Hepatocyte (in vitro differentiated cells): ENCODE results near the gene TTLL12. TPM values are rescaled to one million over a fixed set of nuclear protein-coding genes. Genes with fewer than 3 reads are reported as not detected.

Experiments used
- DNase-seq: peaks from one replicate; pipeline ENCODE4 v3.0.0-alpha.2; 2016; ENCODE audit warnings: low spot score
- H2AFZ ChIP-seq: fragments of 200-600 bp; sonication (generic); 2 replicates; pipeline ENCODE4 v1.6.0; 2016; ENCODE audit warnings: antibody characterized with exemption, mild to moderate bottlenecking
- H3K27ac ChIP-seq: fragments of 200-600 bp; sonication (generic); 2 replicates; pipeline ENCODE4 v1.5.1; 2016; ENCODE audit warnings: mild to moderate bottlenecking
- H3K27me3 ChIP-seq: fragments of 200-600 bp; sonication (generic); 2 replicates; pipeline ENCODE4 v1.6.1; 2016
- H3K36me3 ChIP-seq: fragments of 200-600 bp; sonication (generic); replicated peaks from 2 replicates; pipeline ENCODE4 v1.5.1; 2016; ENCODE audit warnings: low read depth; ENCODE audit not compliant: insufficient read depth
- H3K4me1 ChIP-seq: fragments of 200-600 bp; sonication (generic); 2 replicates; pipeline ENCODE4 v1.5.1; 2016; ENCODE audit warnings: mild to moderate bottlenecking, moderate library complexity; ENCODE audit not compliant: insufficient read depth
- H3K4me2 ChIP-seq: fragments of 200-600 bp; sonication (generic); 2 replicates; pipeline ENCODE4 v1.6.0; 2016
- H3K4me3 ChIP-seq: fragments of 200-600 bp; sonication (generic); 2 replicates; pipeline ENCODE4 v1.5.1; 2016; ENCODE audit warnings: mild to moderate bottlenecking
- H3K79me2 ChIP-seq: fragments of 200-600 bp; sonication (generic); 2 replicates; pipeline ENCODE4 v1.6.0; 2017; ENCODE audit warnings: mild to moderate bottlenecking
- H3K9me2 ChIP-seq: fragments of 200-600 bp; sonication (generic); replicated peaks from 2 replicates; pipeline ENCODE4 v1.6.0; 2017; ENCODE audit warnings: mild to moderate bottlenecking; ENCODE audit not compliant: insufficient read depth
- H3K9me3 ChIP-seq: fragments of 200-600 bp; sonication (generic); 2 replicates; pipeline ENCODE4 v1.5.1; 2016; ENCODE audit warnings: low read depth, mild to moderate bottlenecking
- H4K20me1 ChIP-seq: fragments of 200-600 bp; sonication (generic); 2 replicates; pipeline ENCODE4 v1.6.0; 2016; ENCODE audit warnings: mild to moderate bottlenecking; ENCODE audit not compliant: insufficient read depth, poor library complexity, severe bottlenecking
- CTCF ChIP-seq: fragments of 200-600 bp; sonication (generic); IDR thresholded peaks from 2 replicates; pipeline ENCODE4 v1.5.1; 2016; ENCODE audit warnings: antibody characterized with exemption, mild to moderate bottlenecking; ENCODE audit not compliant: poor library complexity
- EZH2 ChIP-seq: fragments of 200-600 bp; sonication (generic); IDR thresholded peaks from 2 replicates; pipeline ENCODE4 v1.6.1; 2016; ENCODE audit warnings: antibody characterized with exemption, mild to moderate bottlenecking, borderline replicate concordance
- EZH2phosphoT487 ChIP-seq: fragments of 200-600 bp; sonication (generic); IDR thresholded peaks from one replicate; pipeline ENCODE4 v1.6.1; 2018; ENCODE audit warnings: antibody characterized with exemption, mild to moderate bottlenecking, low read depth, moderate library complexity; ENCODE audit not compliant: unreplicated experiment, severe bottlenecking
- WGBS: methylation state at CpG from one replicate; pipeline ENCODE4 v1.1.6; 2016; ENCODE audit warnings: low lambda C conversion rate; ENCODE audit errors: missing lambda C conversion rate; 5-methylcytosine and 5-hydroxymethylcytosine counted together
- polyA plus RNA-seq: library from polyadenylated mRNA; unstranded; fragments of >200 nt; fragmentation: Nextera tagmentation; extraction: Ambion mirVana; gene quantifications from 2 replicates; pipeline ENCODE4 v1.2.1, GENCODE V29; 2016
- total RNA-seq: library from RNA; depleted of rRNA; stranded (reverse); fragments of >200 nt; gene quantifications from 2 replicates; pipeline ENCODE4 v1.2.3, GENCODE V29; 2014

Gene TTLL12
- total and polyA plus RNA-seq, 2 experiments from 2014 or later = 40.9 to 50.3 TPM

GRCh38 chr22:43233529-43233928 lies 46.6 kb upstream of the TTLL12 start:
- Histone ChIP-seq H3K4me2 (no peak overlapping the region), H3K9me2 (no peaks in the 10 kb centered on the region), H3K9me3 (no peaks in the 10 kb centered on the region), H3K27me3 (no peaks in the 10 kb centered on the region), H3K27ac (no peak overlapping the region), H3K4me1 (no peaks in the 10 kb centered on the region), H3K79me2 (no peaks in the 10 kb centered on the region), H2AFZ (no peak overlapping the region), H3K36me3 (no peaks in the 10 kb centered on the region), H4K20me1 (no peaks in the 10 kb centered on the region), H3K4me3 (no peak overlapping the region)
- no peak for DNase-seq
- 88% methylated on average over 6 of the region's 6 CpGs for WGBS
- TF ChIP-seq EZH2 = no peak

- DNase-seq = no peak
- no peaks in the 10 kb centered on the region for H4K20me1 ChIP-seq
- no peak overlapping the region for H2AFZ ChIP-seq
- no peak overlapping the region for H3K4me2 ChIP-seq
- TF ChIP-seq CTCF (no peak), EZH2phosphoT487 (no peak), EZH2 (no peak)
- no peaks in the 10 kb centered on the region for H3K36me3 ChIP-seq
- no peaks in the 10 kb centered on the region for H3K79me2 ChIP-seq
- no peaks in the 10 kb centered on the region for H3K9me3 ChIP-seq
- no peak overlapping the region for H3K4me3 ChIP-seq
- WGBS = 90% methylated on average over 8 of the region's 8 CpGs
- H3K9me2 ChIP-seq = no peaks in the 10 kb centered on the region
- H3K27ac ChIP-seq = no peak overlapping the region
- H3K27me3 ChIP-seq = no peaks in the 10 kb centered on the region
- H3K4me1 ChIP-seq = peaks cover under 1% of the 10 kb centered on the region
Measured at GRCh38 chr22:43232445-43232844, 45.5 kb upstream of the TTLL12 start.

GRCh38 chr22:43231724-43232034 lies 44.7 kb upstream of the TTLL12 start:
- TF ChIP-seq CTCF (no peak), EZH2phosphoT487 (no peak), EZH2 (no peak)
- no peaks in the 10 kb centered on the region for H3K9me2 ChIP-seq
- DNase-seq = no peak

GRCh38 chr22:43230971-43231723 lies 44.2 kb upstream of the TTLL12 start:
- H3K79me2 ChIP-seq = no peaks in the 10 kb centered on the region
- H3K9me2 ChIP-seq = no peaks in the 10 kb centered on the region
- DNase-seq = peak; percentile 80
- H3K27me3 ChIP-seq = no peaks in the 10 kb centered on the region
- H3K4me1 ChIP-seq = peaks cover 13% of the 10 kb centered on the region
- no peaks in the 10 kb centered on the region for H3K36me3 ChIP-seq
- H3K4me2 ChIP-seq = no peak overlapping the region
- H3K4me3 ChIP-seq = no peak overlapping the region
- H4K20me1 ChIP-seq = no peaks in the 10 kb centered on the region
- no peak overlapping the region for H3K27ac ChIP-seq
- WGBS = 31% methylated on average over 21 of the region's 23 CpGs
- no peaks in the 10 kb centered on the region for H3K9me3 ChIP-seq
- TF ChIP-seq EZH2phosphoT487 (no peak), EZH2 (no peak), CTCF (peak; percentile 98)
- no peak overlapping the region for H2AFZ ChIP-seq

More at GRCh38 chr22:43231724-43232034, 44.7 kb upstream of the TTLL12 start:
- no peaks in the 10 kb centered on the region for H4K20me1 ChIP-seq
- H3K4me2 ChIP-seq = no peak overlapping the region
- no peak overlapping the region for H2AFZ ChIP-seq
- H3K36me3 ChIP-seq = no peaks in the 10 kb centered on the region
- H3K4me3 ChIP-seq = no peak overlapping the region
- H3K79me2 ChIP-seq = no peaks in the 10 kb centered on the region
- 91% methylated on average over 14 of the region's 15 CpGs for WGBS
- H3K27me3 ChIP-seq = no peaks in the 10 kb centered on the region
- no peaks in the 10 kb centered on the region for H3K9me3 ChIP-seq
- peaks cover 8% of the 10 kb centered on the region for H3K4me1 ChIP-seq
- no peak overlapping the region for H3K27ac ChIP-seq
